Measurements from ENCODE around the gene GLYATL1.

DNA sequence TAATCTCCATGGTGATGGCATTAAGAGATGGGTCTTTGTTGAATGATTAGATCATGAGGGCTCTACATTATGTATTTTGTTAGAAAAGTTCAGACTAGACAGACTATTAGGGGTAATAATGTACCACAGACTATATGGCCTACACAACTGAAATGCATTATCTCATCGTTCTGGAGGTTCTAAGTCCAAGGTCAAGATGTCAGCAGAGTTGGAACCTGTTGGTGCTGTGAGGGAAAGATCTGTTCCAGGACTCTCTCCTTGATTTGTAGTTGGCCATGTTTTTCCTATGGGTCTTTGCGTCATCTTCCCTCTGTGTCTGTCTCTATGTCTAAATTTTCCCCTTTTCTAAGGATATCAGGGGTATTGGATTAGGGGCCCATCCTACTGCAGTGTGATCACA lies 8.4 kb upstream of the GLYATL1 start:
- no peak for TF ChIP-seq CTCF (IDR thresholded peaks at IDR 0.05)
- TF ChIP-seq POLR2A (IDR thresholded peaks at IDR 0.05) = no peak

Measured in heart left ventricle (tissue), 13 donors.